PFSK-1 (cell line): ENCODE results near the gene CRB1.

Source experiments
- FOXP2 ChIP-seq: optimal IDR thresholded peaks from 2 replicates; pipeline ENCODE3; 2011; ENCODE audit warnings: borderline replicate concordance, control low read depth, inconsistent platforms; ENCODE audit not compliant: insufficient read depth; ENCODE audit errors: extremely low read length, extremely low read depth
- POLR2AphosphoS5 ChIP-seq: IDR thresholded peaks from 2 replicates; pipeline ENCODE4 v1.6.1; 2012; ENCODE audit warnings: low read depth, mild to moderate bottlenecking, control low read depth, low read length, moderate library complexity
- REST ChIP-seq, 2 experiments: IDR thresholded peaks; 2 replicates each; pipeline versions ENCODE4 v1.6.1 to v1.8.0; 2011 to 2012; ENCODE audit warnings: low read depth in 2 of 2, low read length in 2 of 2, control low read depth in 1 of 2, inconsistent platforms in 1 of 2, mild to moderate bottlenecking in 1 of 2, moderate library complexity in 1 of 2; ENCODE audit not compliant: insufficient read depth in 1 of 2
- SIN3A ChIP-seq: IDR thresholded peaks from 2 replicates; pipeline ENCODE4 v1.6.1; 2012; ENCODE audit warnings: mild to moderate bottlenecking, low read length, moderate library complexity, borderline replicate concordance; ENCODE audit not compliant: insufficient read depth
- TAF1 ChIP-seq: IDR thresholded peaks from 2 replicates; pipeline ENCODE4 v1.6.1; 2012; ENCODE audit warnings: low read length, control low read depth, borderline replicate concordance; ENCODE audit not compliant: insufficient read depth

The CRB1 gene

GRCh38 chr1:197510691-197511378 is 242.8 kb downstream of the CRB1 start:
- no peak for TF ChIP-seq REST (IDR thresholded peaks at IDR 0.05; ENCODE audit: insufficient read depth in 1 of 2, low read depth in 2 of 2, low read length in 2 of 2)
- no peak for TF ChIP-seq SIN3A
- TF ChIP-seq TAF1: no peak
- TF ChIP-seq FOXP2: no peak
- no peak for TF ChIP-seq POLR2AphosphoS5

- TF ChIP-seq POLR2AphosphoS5: no peak
- TF ChIP-seq FOXP2: no peak
- TF ChIP-seq SIN3A: no peak
- TF ChIP-seq REST (IDR thresholded peaks at IDR 0.05; ENCODE audit: insufficient read depth in 1 of 2, low read depth in 2 of 2, low read length in 2 of 2): no peak
- no peak for TF ChIP-seq TAF1
Observed at GRCh38 chr1:197515421-197515820, 247.4 kb downstream of the CRB1 start.

GRCh38 chr1:197519741-197520334 is 251.8 kb downstream of the CRB1 start:
- no peak for TF ChIP-seq TAF1
- no peak for TF ChIP-seq POLR2AphosphoS5
- TF ChIP-seq FOXP2: no peak
- TF ChIP-seq REST (IDR thresholded peaks at IDR 0.05; ENCODE audit: insufficient read depth in 1 of 2, low read depth in 2 of 2, low read length in 2 of 2): no peak
- no peak for TF ChIP-seq SIN3A

GRCh38 chr1:197521118-197521739 is 253.2 kb downstream of the CRB1 start:
- no peak for TF ChIP-seq FOXP2
- TF ChIP-seq POLR2AphosphoS5: no peak
- no peak for TF ChIP-seq REST (IDR thresholded peaks at IDR 0.05; ENCODE audit: insufficient read depth in 1 of 2, low read depth in 2 of 2, low read length in 2 of 2)
- TF ChIP-seq SIN3A: no peak
- no peak for TF ChIP-seq TAF1
